Amniotic epithelial cell (primary cell): ENCODE data around the gene ARHGAP25.
A peak's percentile ranks its signal among the peaks of the same experiment; 100 is the strongest.
"Not testable (repeated sequence)": the region's sequence is repeated elsewhere in the genome, so short reads cannot be mapped to it uniquely, and the experiment has no call there.

Source experiments
- DNase-seq: peaks from one replicate; pipeline ENCODE4 v3.0.0-alpha.2; 2010; ENCODE audit warnings: low read depth

The ARHGAP25 gene

DNA sequence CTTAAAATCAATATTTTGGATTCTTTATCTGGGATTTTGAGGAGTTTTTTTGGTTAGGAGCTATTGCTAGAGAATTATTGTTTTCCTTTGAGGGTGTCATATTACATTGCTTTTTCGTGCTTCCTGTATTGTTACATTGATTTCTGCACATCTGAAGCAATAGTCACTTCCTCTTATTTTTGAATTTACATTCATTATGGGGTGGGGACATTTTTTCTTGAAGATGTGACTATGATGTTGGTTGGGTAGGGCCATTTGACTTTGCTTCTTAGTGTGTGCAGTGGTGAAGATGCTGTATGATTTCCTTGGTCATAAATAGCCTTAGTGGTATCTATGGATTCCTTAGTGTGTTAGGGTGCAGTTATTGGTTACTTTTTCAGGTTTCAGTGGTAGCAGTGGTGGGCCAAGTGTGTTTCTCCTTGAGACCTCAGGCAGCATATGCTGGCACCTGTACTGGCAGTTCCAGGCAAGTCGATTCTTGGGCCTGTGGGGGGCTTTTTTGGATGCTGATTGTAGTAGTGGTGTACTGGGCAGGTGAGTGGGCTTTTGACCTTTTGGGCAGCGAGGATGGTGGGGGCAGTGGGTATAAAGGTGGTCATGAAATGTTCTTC is 61.8 kb downstream of the ARHGAP25 start:
- DNase-seq, result no peak

DNA sequence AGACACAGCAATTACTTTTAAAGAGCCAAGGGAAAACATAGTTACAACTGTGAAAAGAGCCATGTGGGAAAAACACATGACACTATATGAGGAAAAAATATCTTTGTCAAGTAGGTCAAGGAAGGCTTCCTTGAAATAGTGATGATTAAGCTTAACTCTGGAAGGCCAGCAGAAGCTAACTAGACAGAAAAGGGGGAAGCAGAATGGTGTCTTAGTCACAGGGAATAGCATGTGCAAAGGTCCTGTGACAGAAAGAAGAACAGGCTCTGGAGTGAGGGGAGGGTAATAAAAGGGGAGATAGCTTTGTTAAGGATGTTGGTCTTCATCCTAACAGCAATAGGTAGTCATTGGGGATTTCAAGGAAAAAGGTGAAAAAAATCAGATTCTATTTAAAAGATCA is 64.0 kb downstream of the ARHGAP25 start:
- no peak for DNase-seq

DNA sequence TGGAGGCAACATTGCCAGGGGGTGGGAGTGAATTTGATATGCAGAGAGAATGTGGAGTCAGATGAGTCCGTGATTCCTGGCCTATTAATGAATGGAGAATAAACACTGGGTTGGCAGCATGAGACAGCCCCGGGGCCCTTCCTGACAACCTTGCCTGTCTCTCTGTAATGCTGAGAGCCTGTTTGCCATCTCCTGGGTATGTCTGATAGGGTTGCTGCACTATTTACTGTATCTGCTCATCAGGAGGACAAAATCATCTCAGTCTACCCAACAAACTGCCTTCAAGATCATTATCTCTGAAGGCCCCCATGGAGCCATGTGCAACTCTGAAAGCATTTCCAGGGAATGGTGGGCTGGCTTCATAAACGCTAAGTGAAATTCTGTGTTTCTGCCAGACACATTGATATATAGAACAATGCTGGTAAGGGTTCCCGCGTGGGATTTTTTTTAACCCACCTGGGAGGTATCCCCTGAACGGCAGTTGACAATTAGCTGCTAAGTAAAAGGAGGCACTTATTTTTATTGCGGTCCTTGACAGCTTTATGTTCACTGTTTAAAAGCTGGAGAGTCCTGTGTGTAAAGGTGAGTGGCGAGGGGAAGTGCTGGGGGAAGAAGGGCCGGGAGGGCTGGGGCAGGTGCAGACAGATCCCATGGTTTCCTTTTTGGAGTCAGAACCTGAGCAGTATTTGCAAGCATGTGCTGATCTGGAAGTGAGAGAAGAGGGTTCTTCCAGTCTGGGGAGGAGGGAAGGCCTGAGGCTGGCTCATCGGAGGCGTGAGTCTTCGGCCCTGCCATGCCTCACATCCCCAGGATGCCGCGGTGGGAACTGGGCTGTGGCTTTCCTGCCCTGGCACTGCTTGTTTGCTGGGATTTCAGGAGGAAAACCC is 64.8 kb downstream of the ARHGAP25 start:
- DNase-seq, result peak; percentile 10

DNA sequence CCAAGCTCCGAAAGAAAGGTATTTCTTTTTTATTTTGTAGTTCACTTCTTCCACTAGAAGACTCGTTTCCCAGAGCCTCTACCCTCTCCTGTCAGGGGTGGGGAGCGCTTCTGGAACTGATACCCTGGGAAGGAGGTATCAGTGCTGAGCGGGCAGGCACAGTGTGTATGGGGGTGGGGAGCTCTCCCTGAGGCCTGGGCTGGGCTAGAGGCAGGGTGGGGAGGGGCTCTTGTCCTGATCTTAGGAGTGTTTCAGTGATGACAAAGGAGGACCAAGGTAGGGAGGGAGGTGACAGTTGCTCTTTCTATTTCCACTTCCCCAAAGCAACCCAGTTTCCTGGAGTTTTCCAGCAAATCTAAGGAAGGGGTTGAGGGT is 65.4 kb downstream of the ARHGAP25 start:
- DNase-seq, result no peak

DNA sequence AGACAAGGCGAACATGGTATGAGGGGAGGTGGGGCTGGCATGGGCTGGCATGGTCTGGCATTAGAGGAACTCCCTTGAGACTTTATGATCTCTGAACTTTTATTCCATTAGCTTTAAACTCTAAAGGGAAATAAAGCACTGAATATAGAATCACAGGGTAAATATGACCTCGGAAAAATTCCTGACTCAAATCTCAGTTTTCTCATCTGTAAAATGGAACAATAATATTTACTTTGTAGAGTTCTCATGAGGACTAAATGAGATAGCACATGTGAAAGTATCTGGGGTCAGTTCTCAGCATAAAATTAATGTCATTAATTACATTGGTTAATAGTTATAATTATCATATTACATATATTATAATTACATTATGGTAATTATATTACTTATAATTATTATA is 65.9 kb downstream of the ARHGAP25 start:
- DNase-seq, result no peak

DNA sequence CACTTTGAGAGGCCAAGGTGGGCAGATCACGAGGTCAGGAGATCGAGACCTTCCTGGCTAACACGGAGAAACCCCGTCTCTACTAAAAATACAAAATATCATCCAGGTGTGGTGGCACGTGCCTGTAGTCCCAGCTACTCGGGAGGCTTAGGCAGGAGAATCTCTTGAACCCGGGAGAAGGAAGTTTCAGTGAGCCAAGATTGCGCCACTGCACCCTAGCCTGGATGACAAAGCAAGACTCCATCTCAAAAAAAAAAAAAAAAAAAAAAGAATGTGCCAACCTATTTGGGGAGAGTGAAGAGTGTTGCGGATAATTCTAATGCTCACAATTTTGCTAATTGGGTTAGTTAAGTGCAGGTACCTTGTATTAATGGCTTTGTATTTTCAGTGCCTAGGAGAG is 67.5 kb downstream of the ARHGAP25 start:
- DNase-seq, result not testable (repeated sequence)

DNA sequence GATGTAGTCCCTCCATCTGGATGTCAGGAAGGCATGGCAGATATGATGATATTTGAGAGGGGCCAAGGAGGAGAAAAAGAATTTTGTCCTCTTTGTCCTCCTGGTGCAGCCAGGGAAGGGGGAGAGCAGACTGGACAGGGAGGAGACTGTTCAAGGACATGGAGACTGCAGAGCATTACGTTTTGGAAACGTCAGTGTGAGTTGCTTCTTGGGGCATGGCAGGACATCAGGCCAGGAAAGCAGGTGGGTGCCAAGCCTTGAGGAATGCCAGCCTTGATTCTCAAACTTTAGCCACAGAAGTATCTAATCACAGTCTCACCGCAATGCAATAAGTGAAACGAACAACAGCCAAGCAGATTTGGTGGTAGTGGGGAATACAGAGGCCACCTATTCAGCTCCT is 70.4 kb downstream of the ARHGAP25 start:
- no peak for DNase-seq

DNA sequence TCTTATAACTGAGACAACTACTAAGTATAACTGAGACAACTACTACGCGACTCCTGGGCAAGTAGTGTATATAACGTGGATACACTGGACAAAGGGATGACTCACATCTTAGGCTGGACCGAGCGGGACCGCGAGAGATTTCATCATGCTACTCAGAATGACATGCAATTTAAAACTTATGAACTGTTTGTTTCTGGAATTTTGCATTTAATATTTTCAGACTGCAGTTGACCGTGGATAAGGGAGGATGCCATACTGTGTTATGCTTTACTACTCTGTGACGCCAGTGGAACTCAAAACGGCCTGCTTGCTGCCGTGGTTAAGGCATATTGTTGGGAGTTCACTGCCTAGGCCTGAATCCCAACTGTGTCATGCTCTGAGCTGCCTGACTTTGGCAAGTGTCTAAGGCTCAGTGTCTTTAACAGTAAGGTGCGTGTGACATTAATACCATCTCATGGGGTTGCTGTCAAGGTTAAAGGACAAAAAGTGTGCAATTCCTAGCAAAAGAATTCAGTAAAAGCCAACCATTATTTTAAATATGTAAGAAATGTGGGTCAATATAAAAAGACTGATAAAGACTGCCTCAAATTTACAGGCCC is 72.0 kb downstream of the ARHGAP25 start:
- DNase-seq, result peak; percentile 86

DNA sequence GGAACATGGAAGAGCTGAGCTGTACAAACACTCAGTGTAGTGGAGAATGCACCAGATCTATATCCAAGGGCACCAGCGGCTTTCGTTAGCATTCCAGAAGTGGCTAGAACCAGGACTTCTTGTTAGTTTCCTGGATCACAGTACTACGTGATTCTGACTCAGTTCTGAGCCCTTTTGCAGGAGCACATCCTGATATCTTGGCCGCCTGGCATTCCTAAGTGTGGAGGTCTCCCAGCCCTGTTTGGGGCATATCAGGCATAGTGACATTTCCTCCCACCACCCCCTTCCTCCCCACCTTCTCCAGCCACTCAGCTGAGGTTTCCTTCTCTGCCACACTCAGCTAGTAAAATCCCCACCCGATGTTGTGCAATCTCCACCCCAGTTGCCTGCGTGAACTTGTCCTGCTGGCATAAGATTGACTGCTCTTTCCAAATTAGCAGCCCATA is 73.2 kb downstream of the ARHGAP25 start:
- DNase-seq, result peak; percentile 73

DNA sequence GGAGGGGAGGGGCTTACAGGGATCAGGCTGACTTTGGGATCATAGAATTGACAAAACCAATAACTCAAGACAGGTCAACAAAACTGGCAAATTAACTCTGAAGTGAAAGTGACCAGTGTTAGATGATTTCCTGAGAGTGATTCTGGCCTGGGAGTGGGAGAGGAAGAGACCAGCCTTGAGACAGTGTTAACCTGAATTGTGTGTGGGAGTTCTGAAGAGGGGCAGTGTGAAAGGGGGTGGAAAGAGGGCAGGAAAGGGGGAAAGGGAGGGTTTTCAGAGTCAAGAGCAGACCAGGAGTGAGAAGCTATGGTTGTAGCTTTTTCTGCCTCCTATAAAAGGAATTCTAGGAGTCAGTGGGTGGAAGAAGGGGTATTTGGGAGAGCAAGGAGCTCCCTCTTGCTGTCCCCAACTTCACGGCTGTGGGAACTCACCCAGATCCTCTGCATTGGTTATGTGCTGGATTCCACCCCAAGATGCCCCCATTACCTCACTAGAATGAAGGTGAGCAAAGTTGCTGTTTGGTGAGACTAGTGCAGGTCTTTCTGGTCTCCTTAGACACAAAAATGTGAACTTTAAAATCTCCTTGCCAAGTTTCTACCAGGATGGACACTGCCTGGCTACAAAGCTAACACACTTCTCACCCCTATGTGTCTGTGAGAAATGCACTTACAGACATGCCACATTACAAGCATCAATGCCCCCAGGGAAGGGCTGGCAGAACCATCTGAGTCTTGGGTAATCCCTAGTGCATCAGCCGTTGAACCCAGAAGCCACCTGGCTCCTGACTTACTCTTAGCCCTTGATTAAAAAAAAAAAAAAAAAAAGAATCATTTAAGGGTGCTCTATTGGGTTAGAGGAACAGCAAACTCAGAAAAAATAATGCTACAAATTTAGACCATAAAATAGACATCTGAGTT is 75.0 kb downstream of the ARHGAP25 start:
- no peak for DNase-seq

DNA sequence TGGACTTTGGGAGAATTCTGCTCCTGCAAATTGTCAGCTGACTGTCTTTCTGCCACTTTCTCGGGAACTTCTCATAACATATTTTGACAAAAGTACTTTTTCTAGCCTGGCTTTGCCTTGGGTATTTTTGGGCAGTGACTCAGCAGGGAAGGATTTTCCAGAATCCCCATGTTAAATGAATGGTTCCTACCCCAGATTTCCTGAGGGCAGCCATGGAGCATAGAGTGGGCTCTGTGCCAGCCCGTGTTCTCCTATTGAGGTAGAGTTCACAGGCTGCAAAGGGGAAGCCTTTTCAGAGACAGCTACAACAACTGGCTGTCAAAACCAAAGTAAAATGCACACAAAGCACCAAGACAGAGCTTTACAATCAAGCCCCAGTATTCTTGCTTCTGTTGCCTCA is 76.8 kb downstream of the ARHGAP25 start:
- peak; percentile 5 for DNase-seq

DNA sequence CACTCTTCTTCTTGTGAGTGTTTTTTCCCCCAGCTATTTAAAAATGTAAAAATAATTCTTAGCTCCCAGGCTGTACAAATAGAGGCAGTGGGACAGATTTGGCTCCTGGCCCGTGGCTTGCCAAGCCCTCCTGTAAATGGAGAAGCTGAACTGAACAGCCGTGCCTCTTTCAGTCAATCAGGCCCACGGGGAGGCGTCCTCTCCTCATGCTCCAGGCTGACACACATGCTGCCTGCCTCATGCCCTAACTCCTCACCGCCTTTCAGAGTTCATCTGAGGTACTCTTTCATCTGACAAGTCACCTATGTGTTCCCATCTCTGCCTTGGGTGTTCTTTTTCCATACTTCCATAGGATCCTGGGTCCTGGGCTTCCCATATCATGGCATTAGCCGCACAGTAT is 77.6 kb downstream of the ARHGAP25 start:
- no peak for DNase-seq

DNA sequence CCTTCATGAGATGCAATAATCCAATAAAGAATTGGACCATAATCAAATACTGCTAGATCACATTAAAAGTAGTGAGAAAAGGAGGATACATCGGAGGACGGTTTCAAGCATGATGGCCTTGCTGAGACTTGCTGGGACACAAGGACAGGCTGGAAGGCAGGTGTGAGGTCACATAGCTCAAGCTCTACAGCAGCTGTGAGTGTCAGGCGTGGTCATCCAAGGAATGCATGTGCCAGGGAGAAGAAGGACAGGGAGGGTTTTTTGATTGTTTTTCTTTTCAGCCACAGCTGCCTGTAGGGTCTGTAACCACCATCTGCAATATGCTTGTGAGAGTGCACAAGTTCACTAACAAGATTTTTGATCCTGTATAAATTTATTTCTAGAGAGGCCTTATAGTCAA is 79.0 kb downstream of the ARHGAP25 start:
- DNase-seq, result no peak

DNA sequence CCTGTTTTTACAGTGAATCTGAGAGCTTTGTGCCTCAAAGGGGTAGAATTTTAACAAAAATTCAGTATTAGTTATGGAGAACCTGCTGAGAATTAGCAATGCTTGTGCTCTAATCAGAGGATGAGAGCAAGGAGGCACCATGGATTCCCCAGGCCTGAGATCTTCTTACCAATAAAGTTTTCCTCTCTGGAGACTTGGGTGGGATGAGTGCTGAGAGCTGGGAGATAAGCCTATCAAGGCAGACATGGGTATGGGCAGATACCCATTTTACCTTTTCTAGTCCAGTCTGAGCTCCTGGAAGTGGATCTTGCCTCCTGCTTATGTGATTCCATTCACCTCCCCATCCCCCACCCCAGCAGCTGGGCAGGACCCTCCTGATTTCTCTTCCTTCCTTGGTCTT is 82.7 kb downstream of the ARHGAP25 start:
- no peak for DNase-seq

DNA sequence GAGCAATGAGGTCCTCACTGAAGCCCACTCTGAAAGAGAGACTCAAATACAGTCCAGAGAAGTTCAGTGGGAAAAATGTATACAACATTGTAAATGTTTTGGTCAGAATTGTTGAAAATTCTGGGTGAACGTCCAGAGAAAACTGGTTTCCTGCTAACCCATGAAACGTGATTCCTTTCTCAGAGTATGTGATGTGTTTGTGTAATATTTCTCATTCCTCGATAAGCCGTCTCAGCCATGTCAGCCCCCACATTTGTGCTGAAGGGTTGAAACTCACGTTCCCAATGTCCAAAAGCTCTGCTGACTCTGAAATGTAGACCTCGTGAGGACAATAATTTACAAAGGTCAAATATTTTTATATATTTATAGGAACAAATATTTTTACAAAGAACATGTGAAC is 84.9 kb downstream of the ARHGAP25 start:
- DNase-seq, result peak; percentile 60

DNA sequence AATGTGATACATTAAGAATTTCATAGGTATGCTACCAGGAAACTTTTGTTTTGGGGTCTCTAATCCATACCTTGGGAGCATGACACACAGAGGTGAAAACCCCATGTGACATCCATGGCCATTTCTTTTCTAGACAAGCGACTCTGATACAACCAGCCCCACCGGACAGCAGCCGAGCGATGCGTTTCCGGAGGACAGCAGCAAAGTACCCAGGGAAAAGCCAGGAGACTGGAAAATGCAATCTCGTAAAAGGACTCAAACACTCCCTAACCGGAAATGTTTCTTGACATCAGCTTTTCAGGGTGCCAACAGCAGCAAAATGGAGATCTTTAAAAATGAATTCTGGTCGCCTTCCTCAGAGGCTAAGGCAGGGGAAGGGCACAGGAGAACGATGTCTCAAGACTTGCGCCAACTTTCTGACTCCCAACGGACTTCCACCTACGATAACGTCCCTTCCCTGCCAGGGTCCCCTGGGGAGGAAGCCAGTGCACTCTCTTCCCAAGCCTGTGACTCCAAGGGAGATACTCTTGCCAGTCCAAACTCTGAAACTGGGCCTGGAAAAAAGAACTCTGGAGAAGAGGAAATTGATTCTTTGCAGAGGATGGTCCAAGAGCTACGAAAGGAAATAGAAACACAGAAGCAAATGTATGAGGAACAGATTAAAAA is 87.7 kb downstream of the ARHGAP25 start:
- DNase-seq, result no peak

DNA sequence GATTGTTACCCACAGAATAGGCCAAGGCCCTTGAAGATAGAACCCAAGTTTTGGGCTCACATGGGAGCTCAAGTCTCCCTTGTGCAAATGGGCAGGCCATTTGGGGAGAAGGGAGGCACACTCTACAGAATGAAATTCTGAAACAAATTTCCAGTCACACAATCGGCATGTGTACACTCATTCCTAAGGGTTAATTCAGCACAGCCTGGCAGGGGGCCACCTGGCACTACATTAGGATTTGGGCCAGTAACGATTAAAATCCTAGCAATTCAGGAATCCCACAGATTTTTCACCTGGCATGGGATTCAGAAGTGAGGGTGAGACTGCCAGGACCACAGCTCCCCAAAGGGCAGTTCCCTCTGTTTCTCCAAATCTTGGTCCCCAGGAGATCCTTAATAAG is 90.2 kb downstream of the ARHGAP25 start:
- DNase-seq, result peak; percentile 41

DNA sequence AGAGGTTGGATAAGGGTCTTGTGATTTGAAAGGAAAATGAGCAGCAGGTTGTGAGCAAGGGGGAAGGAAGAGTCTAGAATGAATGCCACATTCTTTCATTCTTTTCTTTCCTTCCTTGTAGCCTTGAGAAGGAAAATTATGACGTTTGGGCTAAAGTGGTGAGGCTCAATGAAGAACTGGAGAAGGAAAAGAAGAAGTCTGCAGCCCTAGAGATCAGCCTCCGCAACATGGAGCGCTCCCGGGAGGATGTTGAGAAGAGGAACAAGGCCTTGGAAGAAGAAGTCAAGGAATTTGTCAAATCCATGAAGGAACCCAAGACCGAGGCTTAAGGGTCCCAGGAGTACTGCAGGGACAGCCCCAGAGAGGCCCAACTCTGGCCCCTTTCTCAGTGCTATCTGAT is 91.3 kb downstream of the ARHGAP25 start:
- DNase-seq, result no peak

DNA sequence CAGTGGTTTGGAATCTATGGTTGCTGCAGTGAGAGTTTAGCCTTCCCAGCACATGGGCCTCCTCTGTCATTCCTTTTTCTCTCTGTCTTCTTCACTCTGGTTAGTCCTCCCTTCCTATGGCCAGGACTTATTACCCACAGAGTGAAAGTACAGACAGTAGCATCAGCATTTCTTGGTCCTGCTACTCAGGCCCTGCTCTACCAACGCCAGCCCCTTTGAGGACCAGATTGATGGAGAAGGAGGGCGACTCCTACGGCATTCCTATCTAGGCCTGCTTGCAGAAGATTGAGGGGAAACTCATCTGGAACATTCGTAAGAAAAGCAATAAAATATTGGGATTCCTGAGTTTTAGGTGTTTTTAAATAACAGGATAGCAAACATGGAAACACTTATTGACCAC is 93.1 kb downstream of the ARHGAP25 start:
- peak; percentile 85 for DNase-seq

DNA sequence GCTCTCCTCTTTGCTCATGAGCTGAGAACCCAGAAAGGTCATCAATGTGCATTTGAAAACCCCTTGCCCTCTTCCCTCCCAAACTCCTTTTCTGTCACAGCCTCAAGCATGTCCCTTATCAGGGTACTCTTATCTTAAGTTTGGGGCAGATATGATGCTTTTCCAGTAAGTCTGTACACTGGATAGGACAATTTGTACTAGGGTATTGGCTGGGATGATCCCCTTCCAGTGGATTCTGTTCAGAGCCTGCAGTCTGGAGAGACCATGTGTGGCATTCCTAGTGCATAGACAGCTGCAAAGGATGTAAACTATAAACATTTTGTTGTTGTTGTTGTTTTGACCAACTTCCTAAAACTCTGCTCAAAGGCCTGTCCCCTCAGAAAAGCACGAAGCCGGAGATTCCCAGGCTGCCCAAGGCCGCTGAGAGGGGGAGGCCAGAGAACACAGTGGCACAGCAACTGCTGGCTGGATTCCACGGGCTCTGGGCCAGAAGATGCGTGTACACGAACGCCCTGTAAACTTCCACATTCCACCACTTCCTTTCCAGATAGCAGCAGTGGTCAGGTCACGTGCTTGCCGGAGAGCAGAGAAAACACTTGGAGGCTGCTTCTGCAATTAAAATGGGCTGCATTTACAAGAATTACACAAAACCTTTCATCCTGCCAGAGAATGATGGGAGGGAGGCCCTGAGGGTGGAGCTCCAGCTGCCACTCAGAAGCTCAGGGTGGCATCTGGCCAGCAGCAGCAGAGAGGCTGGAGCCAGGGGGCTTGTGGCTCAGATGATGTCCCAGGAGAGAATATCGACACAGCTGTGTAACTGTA is 94.5 kb downstream of the ARHGAP25 start:
- peak; percentile 99 for DNase-seq

DNA sequence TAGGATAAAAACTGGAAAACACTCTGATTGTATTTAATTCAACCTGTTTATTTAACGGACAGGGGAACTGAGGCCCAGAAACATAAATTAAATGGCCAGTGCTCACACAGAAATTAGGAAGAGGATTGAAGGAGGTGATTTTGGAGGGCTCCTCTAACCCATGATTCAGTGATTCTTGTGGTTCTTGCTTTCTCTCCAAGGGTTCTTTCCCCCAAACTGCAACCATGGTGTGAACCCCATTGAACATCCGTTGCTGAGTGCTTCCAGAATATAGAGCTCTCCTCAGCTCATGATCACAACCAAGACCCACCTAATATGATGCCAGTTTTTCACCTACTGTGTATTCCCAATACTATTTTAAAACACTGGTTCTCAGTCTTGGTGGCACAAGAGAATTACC is 95.1 kb downstream of the ARHGAP25 start:
- DNase-seq, result no peak
